ENCODE measurements around the gene CHST3. TPM values are rescaled to one million over a fixed set of nuclear protein-coding genes. Genes with fewer than 3 reads are reported as not detected.

Gene CHST3
- total and polyA plus RNA-seq, 9 donors, result 16.4 to 69.2 (median 36.1) TPM

DNA sequence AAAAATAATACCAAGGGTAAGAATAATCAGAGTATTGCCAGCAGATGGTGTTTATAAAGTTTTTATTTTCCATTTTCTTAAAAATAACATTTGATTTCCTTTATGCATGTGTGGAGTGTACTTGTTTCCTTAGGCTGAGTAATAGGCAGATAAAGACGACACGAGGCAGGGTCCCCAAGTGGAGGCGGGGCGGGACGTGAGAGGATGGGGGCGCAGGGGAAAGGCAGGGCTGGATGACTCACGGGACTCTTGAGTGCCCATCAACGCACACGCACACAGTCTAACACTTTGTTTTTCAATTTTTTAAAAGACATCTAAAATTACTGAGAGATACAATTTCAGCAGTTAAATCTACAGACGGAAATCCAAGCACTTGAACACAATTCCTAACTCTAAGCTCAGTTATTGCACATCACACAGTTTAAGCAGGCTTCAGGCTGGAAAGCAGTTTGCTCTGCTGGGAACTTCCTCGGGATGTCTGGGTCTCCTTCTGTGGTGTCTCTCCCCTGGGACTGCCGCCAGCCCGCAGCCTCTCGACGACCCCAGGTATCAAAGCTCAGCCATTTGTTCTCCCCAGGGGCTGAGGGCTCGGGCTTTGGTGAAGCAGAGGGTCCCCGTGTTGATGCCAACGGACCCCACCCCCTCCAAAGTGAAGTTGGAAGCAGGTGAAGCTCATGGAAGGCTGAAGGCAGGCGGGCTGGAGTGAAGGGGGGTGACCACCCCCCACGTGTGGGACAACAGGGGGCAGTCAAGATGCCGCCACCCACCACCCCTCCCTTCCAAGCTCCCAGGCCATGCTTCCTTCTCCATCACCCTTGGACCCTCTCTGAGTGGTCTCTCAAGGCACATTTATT, 95.0 kb downstream of the CHST3 start:
- Histone ChIP-seq H3K27ac (peak overlapping the region in 1 of 2 donors; percentile 25), H3K27me3 (no peaks in the 10 kb centered on the region), H3K36me3 (no peaks in the 10 kb centered on the region), H3K9me3 (no peaks in the 10 kb centered on the region), H3K4me3 (no peak overlapping the region), H3K4me1 (ENCODE audit: insufficient read depth) (peaks cover 8% of the 10 kb centered on the region)
- no peak for DNase-seq
- intact Hi-C loops (cut with DNase I), result loop anchor here in 1 of 4 donors (10.0 kb wide), 1 partner anchor 156 kb away; the partner anchor contains the start of genes ANAPC16 and ASCC1
- 31 to 35% (median 35%) methylated on average over 21 of the region's 21 CpGs for WGBS, 3 donors
- TF ChIP-seq POLR2A (IDR thresholded peaks at IDR 0.05), result no peak
- TF ChIP-seq, protein P1, sequence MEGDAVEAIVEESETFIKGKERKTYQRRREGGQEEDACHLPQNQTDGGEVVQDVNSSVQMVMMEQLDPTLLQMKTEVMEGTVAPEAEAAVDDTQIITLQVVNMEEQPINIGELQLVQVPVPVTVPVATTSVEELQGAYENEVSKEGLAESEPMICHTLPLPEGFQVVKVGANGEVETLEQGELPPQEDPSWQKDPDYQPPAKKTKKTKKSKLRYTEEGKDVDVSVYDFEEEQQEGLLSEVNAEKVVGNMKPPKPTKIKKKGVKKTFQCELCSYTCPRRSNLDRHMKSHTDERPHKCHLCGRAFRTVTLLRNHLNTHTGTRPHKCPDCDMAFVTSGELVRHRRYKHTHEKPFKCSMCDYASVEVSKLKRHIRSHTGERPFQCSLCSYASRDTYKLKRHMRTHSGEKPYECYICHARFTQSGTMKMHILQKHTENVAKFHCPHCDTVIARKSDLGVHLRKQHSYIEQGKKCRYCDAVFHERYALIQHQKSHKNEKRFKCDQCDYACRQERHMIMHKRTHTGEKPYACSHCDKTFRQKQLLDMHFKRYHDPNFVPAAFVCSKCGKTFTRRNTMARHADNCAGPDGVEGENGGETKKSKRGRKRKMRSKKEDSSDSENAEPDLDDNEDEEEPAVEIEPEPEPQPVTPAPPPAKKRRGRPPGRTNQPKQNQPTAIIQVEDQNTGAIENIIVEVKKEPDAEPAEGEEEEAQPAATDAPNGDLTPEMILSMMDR (IDR thresholded peaks at IDR 0.05), result no peak

DNA sequence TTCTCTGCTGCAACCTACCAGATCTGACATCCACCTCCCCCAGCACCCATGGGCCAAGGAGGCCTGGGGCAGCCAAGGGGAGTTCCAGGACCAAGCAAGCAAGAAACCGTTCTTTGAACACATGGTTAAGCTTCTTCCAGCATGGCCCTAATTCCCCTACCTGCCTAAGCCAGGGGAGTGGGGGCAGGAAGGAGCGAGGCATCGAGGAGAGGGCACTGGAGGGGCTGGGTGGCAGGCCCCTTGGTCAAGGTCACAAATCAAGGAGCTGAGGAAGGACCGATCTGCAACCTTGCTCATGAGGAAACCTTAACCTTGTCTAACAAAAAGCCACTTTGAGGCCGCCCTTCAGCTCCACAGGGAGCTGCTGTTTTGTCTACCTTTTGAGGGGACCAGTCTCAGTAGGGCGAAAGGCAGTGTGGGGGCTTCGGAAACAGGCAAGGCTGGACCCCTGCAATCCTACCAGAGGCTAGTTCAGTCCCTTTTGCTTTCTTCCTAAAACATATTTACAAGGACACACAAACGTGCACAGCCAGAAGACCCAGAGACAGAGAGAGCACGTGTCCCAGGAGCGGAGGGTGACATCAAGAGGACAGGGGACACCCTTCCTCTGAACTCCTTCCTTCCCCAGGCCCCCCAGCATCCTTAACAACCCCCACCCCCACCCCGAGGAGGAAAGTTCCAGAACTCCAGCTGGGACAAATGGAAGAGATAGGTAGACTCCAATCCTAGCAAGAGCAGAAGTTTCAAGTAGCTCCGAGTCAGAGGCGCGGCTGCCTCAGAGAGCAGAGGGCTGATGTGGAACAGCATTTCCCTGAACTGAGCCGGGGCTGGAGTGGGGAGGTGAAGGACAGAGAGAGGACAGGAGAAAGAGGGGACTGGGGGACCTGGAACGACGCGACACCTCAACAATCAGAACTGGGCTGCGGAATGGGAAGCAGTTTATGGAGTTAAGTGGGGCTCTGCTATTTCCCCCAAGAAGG, 95.9 kb downstream of the CHST3 start:
- TF ChIP-seq EP300 (IDR thresholded peaks at IDR 0.05), result no peak
- TF ChIP-seq, protein P1 (IDR thresholded peaks at IDR 0.05), result no peak
- TF ChIP-seq POLR2A (IDR thresholded peaks at IDR 0.05), result no peak
- Histone ChIP-seq H3K36me3 (no peaks in the 10 kb centered on the region), H3K4me3 (no peak overlapping the region), H3K27me3 (no peaks in the 10 kb centered on the region), H3K27ac (no peak overlapping the region), H3K9me3 (no peaks in the 10 kb centered on the region), H3K4me1 (ENCODE audit: insufficient read depth) (peaks cover 8% of the 10 kb centered on the region)
- WGBS, 3 donors, result 83 to 91% (median 84%) methylated on average over 19 of the region's 19 CpGs
- DNase-seq, result no peak
- intact Hi-C loops (cut with DNase I), result loop anchor here in 1 of 4 donors (10.0 kb wide), 1 partner anchor 155 kb away; the partner anchor contains the start of genes ANAPC16 and ASCC1

DNA sequence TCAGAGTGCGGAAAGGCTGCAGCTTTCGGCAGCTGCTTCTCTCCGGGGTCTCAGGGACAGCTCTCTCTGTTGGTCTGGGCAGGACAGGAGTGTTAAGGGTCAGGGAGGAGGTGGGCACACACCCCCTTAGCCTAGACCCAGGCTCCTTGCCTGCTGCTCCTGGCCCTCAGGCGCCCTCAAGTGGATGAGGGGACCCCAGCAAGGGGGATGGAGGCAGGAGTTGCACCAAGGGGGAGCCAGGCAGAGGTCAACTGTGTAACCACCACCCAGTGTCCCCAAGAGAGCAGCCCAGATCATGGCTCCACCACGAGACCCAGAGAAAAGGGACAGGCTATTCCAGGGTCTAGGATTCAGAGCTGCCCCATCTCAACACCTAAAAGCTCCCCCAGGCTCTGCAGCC, 97.3 kb downstream of the CHST3 start:
- no peaks in the 10 kb centered on the region for H3K27me3 ChIP-seq
- 86 to 92% (median 89%) methylated on average over 5 of the region's 5 CpGs for WGBS, 3 donors
- peaks cover 5% of the 10 kb centered on the region for H3K4me1 ChIP-seq (ENCODE audit: insufficient read depth)
- H3K9me3 ChIP-seq, result no peaks in the 10 kb centered on the region
- intact Hi-C loops (cut with DNase I), result no loop called here
- peak overlapping the region in 1 of 2 donors; percentile 45 for H3K27ac ChIP-seq
- H3K36me3 ChIP-seq, result no peaks in the 10 kb centered on the region
- H3K4me3 ChIP-seq, result no peak overlapping the region
- no peak for TF ChIP-seq EP300 (IDR thresholded peaks at IDR 0.05)
- TF ChIP-seq, protein P1 (IDR thresholded peaks at IDR 0.05), result no peak
- no peak for TF ChIP-seq POLR2A (IDR thresholded peaks at IDR 0.05)
- no peak for DNase-seq

DNA sequence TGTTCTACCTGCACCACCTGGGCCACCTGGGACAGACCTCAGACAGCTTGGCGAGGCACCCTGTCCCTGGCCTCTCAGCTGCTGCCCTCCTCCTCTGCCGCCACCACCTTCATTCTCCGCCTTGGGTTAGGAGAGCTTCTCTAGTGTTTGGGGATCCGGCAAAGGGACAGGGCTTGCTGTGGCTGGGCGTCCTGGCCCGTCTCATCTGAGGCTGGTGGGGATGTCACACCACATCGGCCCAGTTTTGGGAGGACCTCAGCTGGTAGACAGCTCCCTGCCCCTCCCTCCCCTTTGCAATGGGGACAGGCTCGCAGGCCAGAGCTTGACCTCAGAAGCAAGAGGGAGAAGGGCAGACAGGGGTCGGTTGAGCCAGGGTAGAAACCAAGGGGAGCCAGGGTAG, 97.7 kb downstream of the CHST3 start:
- intact Hi-C loops (cut with DNase I), result no loop called here
- Histone ChIP-seq H3K4me3 (no peak overlapping the region), H3K4me1 (ENCODE audit: insufficient read depth) (peaks cover 9% of the 10 kb centered on the region), H3K27ac (peak overlapping the region in 1 of 2 donors; percentile 45), H3K27me3 (no peaks in the 10 kb centered on the region), H3K36me3 (no peaks in the 10 kb centered on the region), H3K9me3 (no peaks in the 10 kb centered on the region)
- 85 to 90% (median 85%) methylated on average over 9 of the region's 9 CpGs for WGBS, 3 donors
- TF ChIP-seq, protein P1 (IDR thresholded peaks at IDR 0.05), result no peak
- TF ChIP-seq POLR2A (IDR thresholded peaks at IDR 0.05) (no peak), EP300 (IDR thresholded peaks at IDR 0.05) (no peak)
- peak in 1 of 5 donors; percentile 19 for DNase-seq
